ENCODE data around the gene PRG2.

- TF ChIP-seq CTCF (IDR thresholded peaks at IDR 0.05) (no peak), ZFX (IDR thresholded peaks at IDR 0.05; ENCODE audit: borderline replicate concordance) (no peak)
Measured at GRCh38 chr11:57424792-57425564, 34.5 kb upstream of the PRG2 start.

Measured in 22Rv1 (cell line).